HG03045 (cell line): ENCODE data around the gene ACTBL2.
"Not testable (repeated sequence)": the region's sequence is repeated elsewhere in the genome, so short reads cannot be mapped to it uniquely, and the experiment has no call there.

Source experiments
- ATAC-seq: cut with Tn5 transposase; IDR thresholded peaks from one replicate; pipeline ENCODE4 v1.9.1; 2021; ENCODE audit warnings: mild to moderate bottlenecking, moderate library complexity; ENCODE audit not compliant: unreplicated experiment

Gene ACTBL2

GRCh38 chr5:57482671-57483106 is at the start of gene ACTBL2:
Gene ACTBL2 (minus strand): TSS chr5:57482811. CDS start chr5:57482707, 104 bp downstream.
- ATAC-seq: no peak

GRCh38 chr5:57531333-57531732 is 48.7 kb upstream of the ACTBL2 start:
- no peak for ATAC-seq

- peak; percentile 65 for ATAC-seq
These were observed 47.3 kb upstream of the ACTBL2 start for GRCh38 chr5:57529864-57530263.

DNA sequence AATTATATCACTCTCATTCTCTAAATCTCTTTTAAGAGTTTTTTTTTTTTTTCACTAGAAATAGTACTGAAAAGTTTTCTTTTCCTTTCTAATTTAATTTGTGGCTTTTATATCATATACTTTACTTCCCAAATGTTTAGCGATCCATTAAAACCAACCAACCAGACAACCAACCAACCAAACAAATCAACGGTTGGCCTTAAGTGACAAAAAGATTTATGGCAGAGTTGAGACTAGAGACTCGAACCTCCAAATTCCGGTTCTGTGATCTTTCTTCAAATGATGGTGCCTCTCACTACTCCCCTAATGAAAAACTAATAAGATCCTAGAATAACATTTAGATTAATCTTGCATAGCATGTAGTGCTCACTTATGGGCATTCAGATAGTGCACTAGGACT is 45.3 kb upstream of the ACTBL2 start:
- no peak for ATAC-seq

- no peak for ATAC-seq
These were observed 41.9 kb upstream of the ACTBL2 start for GRCh38 chr5:57524348-57525060.

DNA sequence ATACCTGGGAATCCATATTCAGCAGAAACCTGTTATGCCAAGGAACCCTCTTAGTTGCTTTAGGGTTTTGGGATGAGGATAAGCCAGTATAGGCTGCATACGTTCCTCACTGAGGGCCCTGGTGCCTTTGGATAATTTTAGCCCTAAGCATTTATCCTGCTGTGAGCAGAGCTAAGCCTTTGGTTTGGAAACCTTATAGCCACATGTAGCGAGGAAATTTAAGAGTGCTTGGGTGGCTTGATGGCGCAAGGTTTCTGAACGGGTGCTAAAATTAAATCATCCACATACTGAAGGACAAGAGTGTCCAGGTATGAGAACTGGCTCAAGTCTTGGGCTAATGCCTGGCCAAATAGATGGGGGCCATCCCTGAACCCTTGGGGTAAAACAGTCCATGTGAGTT is 39.9 kb upstream of the ACTBL2 start:
- not testable (repeated sequence) for ATAC-seq

GRCh38 chr5:57518415-57518814 is 35.8 kb upstream of the ACTBL2 start:
- ATAC-seq: not testable (repeated sequence)

- ATAC-seq: no peak
These were observed 34.6 kb upstream of the ACTBL2 start for GRCh38 chr5:57517250-57517649.

DNA sequence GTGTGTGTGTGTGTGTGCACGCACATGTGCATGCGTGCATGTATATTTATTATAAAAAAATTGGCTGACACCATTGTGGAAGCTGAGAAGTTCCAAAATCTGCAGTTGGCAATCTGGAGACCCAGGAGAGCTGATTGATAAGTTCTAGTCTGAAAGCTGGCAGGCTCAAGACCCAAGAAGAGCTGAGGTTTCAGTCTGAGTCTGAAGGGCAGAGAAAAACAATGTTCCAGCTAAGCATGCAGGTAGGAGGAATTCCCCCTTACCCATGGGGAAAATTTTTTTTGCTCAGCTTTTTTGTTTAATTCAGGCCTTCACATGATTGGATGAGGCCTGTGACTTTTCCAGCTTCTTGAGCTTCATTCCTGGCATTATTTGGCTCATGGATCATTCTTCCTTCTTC is 31.2 kb upstream of the ACTBL2 start:
- ATAC-seq: peak; percentile 66

GRCh38 chr5:57511321-57511720 is 28.7 kb upstream of the ACTBL2 start:
- no peak for ATAC-seq

DNA sequence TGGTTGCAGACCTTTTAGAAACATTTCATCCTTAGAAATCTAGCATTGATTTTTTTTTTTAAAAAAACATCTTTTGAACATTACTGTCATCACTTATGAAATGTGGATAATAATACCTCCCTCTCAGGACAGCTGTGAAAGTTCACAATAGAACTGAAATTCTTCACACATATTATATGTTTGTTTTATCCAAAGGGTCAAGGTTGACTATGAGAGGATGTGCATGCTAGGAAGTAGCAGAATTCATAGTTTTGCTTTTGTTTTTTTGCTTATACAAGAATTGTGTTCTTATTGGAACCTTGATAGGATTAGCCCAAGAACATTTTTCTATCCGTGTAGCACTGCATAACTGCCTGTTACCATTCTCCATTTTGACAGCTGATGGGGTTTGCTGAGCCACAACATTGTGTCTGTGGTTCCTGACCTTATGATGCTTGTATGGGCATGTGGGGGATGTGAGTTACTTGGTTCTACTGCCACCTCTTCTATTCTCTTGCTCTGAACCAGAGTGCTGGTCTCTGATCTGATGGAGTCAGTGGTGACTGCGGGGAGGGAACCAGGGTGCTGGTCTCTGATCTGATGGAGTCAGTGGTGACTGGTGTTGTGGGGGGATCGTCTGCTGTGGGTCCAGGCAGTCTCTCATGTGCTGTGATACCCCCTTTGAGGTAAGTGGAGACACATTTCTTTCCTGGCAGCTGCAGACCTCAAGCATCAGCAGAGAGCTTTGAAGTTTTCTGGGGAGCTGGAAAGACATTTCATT is 27.1 kb upstream of the ACTBL2 start:
- ATAC-seq: no peak

DNA sequence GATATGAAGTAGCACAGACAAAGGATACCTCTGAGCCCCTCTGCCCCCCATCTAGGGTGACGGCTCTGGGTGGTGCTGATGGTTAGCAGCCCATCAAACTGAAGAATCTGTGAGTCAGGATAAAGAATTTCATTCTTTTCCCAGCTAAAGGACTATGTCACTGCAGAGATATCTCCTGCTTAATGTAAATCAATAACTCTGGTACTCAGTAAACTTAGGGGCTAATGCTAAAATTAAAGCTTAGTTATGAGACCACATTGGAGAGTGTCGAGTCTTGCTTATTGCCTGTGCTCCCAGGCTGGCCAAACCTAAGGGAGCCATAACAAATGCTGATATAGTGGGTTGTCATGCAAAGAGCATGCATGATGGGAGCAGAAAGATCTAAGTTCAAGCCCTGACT is 25.6 kb upstream of the ACTBL2 start:
- no peak for ATAC-seq

DNA sequence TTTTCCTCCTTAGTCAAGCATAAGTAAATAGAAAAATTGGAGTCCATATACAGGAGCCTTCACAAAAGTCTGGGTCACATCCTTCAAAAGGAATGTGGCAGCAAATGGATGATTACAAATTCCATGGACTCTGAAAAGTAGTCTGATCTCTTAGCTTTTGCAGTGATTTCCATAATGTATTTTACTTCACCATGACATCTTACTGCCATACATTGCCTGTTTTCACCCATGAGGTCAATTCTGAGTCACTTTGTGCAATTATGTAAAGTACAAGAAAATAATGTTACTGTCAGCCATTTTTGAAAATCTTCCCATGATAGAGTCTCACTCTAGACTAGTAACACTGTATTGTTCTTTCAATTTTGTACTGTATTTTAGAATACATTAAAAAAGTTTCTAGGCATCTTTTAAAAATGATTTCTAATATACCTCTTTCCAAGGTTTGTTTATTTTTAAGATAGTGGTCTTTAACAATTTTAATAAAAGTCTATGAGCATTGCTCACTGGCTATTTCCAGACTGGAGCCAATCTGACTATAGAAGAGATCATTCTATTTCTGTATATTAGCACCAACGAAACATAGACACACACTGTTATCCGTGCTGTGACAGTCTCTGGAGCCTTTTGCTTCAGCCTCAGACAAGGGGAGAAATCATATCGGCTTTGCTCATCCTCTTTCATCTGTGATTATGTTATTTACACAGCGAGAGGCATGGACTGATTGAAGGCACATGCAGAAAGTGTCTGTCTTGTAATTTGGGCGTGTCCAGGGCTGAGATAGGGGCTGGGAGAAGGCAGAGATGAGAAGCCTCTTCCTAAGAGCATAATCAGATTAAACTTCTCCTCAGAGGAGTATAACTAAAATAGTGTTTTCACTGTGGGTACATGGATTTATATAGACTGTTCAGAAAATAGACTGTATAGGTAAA is 22.9 kb upstream of the ACTBL2 start:
- no peak for ATAC-seq

DNA sequence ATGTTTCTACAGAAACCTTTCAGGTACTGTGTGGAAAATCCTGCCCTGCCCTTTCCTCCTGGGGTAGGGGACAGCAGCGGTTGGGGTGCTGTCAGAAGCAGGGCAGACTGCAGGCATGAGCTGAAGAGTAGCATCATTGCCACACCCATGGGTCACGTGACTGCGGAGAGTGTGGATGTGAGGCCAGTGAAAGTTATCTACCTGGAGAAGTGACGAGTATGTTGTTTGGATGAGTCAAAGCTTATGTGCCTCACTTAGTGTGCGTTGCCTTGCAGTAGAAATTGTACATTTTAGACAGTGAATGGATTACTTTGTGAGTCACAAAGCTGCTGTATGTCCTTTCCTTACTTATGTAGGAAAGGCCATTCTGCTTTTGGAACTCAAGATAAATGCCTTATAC is 21.7 kb upstream of the ACTBL2 start:
- no peak for ATAC-seq

- ATAC-seq: no peak
These were observed 20.8 kb upstream of the ACTBL2 start for GRCh38 chr5:57503433-57503832.

DNA sequence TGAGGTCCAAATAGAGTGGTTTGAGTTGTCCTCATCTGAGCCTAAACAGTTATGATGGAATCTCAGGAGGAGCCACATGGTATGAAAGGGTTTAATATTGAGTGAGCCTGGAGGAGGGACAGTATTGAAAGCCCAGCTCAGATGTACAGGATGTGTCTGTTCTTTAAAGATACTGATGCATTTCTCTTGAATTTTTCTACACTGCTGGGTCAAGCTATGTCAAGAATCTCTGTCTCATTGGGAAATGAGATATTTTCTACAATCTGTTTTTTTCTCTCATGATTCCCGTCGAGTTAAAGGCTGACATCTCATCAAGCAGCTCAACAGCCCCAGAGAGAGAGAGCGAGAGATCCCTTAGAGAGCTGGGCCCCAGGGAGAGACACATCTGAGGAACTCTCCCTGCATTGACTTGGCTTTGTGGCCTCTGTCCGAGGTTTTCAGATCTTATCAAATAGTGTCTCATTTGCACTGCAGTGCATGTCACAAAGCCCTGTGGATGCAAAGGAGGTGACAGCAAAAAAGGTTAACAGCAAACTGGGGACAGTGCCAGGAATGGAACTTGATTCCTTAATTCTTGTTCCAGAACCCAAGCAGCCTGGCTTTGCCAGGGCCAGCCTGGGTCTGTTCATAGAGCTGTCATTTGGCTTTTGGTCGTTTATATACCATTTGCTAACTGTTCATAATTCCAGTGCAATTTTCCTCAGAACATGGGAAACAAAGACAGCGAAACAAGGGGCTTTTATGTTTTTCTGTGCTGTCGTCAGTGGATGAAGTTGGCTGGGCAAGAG is 19.0 kb upstream of the ACTBL2 start:
- no peak for ATAC-seq

DNA sequence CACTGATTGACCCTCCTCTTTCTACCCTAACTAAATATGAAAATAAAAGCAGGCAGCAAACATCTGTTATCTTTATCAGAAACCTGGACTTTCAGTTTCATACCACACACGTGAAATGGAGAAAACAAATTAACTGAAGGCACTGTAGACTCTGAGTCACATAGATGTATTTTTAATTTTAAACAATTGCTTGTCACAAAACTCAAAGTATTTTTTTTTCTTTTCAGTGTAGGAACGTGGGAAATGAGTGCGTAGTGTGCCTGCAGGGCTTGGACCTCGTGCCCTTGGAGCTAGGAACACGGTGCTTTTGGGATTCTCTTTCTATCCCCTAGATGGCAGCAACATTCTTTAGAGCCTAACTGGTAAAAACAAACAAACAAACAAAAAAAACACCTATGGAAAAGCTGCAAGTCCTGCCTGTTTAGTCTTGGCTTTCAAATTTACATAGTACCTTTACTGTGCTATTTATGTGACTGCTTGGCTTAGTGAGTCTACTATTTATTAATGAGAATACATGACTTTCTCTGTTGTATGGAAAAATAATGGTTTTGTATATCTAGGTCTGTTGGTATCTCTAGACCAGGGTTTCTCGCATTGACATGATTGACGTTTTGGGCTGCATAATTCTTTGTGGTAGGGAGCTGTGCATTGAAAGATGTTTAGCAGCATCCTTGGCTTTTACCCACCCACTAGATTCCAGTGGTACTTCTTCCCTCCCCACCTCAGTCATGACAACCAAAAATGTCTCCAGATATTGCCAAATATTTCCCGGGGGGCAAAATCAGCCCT is 16.8 kb upstream of the ACTBL2 start:
- ATAC-seq: peak; percentile 82

DNA sequence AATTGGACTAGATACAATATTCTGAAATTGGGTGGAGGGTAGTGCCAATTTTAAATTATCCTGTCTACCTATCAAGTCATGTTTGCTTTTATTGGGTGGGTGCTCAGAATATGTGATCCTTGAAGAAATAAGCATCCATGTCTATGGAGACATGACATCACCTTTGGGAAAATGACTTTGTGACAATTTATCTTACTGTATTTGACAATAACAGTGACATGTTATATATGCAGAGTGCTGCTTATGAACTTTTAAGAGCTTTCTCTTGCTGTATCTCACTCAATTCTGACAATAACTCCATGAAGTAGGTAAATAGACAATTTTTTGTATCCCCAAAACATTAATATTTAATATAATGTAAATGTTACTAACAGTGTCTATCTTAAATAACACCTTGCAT is 15.1 kb upstream of the ACTBL2 start:
- ATAC-seq: no peak

GRCh38 chr5:57495285-57496086 is 12.9 kb upstream of the ACTBL2 start:
- no peak for ATAC-seq
